ENCODE data around the gene DDX27. TPM values are rescaled to one million over a fixed set of nuclear protein-coding genes. Genes with fewer than 3 reads are reported as not detected.

DDX27 gene
- total RNA-seq, 1 donor from 2014 or later: 17.3 TPM

DNA sequence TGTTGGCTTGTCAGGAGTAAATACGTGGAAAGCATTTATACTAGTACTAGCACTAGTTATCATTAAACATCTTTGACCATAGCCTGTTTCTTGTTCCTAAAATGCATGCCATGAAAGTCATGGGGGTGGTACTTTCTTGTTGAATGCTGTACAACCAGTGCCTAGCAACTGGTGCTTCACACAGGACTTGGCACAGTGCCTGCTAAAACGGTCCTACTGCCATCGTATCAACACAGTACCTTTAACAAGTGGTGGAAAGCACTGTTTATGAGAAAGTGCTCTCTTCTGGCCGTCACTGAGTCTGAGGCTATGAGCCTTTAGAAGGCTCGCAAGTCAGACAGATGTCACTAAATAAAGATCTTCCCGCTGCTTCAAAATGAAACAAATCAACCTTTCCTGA is 37.0 kb downstream of the DDX27 start:
- no peak for DNase-seq (ENCODE audit: low spot score in 2 of 2)
- peaks cover 98 to 99% of the 10 kb centered on the region in 2 donors for H3K36me3 ChIP-seq
- H3K4me3 ChIP-seq: no peak overlapping the region
- no peak overlapping the region for H3K27ac ChIP-seq
- no peaks in the 10 kb centered on the region for H3K9me3 ChIP-seq
- H3K4me1 ChIP-seq: no peaks in the 10 kb centered on the region
- TF ChIP-seq, protein P1, sequence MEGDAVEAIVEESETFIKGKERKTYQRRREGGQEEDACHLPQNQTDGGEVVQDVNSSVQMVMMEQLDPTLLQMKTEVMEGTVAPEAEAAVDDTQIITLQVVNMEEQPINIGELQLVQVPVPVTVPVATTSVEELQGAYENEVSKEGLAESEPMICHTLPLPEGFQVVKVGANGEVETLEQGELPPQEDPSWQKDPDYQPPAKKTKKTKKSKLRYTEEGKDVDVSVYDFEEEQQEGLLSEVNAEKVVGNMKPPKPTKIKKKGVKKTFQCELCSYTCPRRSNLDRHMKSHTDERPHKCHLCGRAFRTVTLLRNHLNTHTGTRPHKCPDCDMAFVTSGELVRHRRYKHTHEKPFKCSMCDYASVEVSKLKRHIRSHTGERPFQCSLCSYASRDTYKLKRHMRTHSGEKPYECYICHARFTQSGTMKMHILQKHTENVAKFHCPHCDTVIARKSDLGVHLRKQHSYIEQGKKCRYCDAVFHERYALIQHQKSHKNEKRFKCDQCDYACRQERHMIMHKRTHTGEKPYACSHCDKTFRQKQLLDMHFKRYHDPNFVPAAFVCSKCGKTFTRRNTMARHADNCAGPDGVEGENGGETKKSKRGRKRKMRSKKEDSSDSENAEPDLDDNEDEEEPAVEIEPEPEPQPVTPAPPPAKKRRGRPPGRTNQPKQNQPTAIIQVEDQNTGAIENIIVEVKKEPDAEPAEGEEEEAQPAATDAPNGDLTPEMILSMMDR (IDR thresholded peaks at IDR 0.05): no peak
- no peaks in the 10 kb centered on the region for H3K27me3 ChIP-seq
- intact Hi-C loops (cut with DNase I): no loop called here

DNA sequence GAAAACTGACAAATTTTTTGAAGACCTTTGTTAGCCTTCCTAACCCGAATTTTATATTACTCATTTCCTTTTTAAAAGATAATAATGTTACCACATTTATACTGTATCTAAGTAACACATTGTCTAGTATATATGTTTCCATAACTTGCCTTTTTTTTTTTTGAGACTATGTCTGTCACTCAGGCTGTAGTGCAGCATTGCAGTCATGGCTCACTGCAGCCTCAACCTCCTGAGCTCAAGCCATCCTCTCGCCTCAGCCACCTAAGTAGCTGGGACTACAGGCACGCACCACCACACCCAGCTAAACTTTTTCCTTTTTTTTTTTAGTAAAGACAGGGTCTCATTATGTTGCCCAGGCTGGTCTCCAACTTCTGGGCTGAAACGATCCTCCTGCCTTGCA is 40.1 kb downstream of the DDX27 start:
- Histone ChIP-seq H3K4me1 (no peaks in the 10 kb centered on the region), H3K4me3 (no peak overlapping the region), H3K27me3 (no peaks in the 10 kb centered on the region), H3K27ac (no peak overlapping the region), H3K36me3 (peaks cover 98% of the 10 kb centered on the region in 2 donors), H3K9me3 (no peaks in the 10 kb centered on the region)
- no peak for DNase-seq (ENCODE audit: low spot score in 2 of 2)
- TF ChIP-seq, protein P1 (IDR thresholded peaks at IDR 0.05): no peak
- intact Hi-C loops (cut with DNase I): no loop called here

DNA sequence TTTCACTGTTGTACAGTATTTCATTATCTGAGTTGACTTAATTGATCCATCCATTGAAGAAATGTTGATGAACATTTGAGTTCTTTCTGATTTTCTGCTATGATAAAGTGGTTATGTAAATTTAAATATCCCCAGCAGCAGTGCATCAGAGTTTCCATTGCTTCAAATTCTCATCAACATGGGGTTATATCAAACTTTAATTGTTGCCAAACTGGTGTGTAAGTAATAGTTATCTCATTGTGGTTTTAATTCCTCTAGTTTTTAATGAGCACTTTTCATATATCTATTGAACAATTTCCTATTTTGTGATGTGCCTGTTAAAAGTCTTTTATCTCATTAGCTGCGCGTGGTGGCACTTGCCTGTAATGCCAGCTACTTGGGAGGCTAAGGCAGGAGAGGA is 40.6 kb downstream of the DDX27 start:
- intact Hi-C loops (cut with DNase I): no loop called here
- Histone ChIP-seq H3K4me3 (no peak overlapping the region), H3K36me3 (peaks cover 98% of the 10 kb centered on the region in 2 donors), H3K27ac (no peak overlapping the region), H3K4me1 (no peaks in the 10 kb centered on the region), H3K27me3 (no peaks in the 10 kb centered on the region), H3K9me3 (no peaks in the 10 kb centered on the region)
- no peak for DNase-seq (ENCODE audit: low spot score in 2 of 2)
- TF ChIP-seq, protein P1 (IDR thresholded peaks at IDR 0.05): no peak

DNA sequence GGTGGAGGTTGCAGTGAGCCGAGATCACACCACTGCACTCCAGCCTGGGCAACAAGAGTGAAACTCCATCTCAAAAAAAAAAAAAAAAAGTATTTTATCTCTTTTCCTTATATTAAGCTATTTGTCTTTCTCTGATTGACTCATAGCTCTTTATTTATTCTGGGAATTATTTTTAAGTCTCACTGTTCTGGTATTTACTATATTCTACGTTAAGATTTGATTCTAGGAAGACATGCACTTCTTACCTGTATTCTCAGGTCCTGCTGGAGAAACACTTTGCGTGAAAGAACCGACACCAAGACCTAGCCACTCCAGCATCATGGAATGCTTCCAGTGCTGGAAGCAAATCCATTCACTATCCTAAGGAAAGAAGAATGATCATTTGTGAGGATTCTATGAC is 41.0 kb downstream of the DDX27 start:
- DNase-seq (ENCODE audit: low spot score in 2 of 2): no peak
- H3K4me1 ChIP-seq: no peaks in the 10 kb centered on the region
- H3K36me3 ChIP-seq: peaks cover 98% of the 10 kb centered on the region in 2 donors
- H3K27me3 ChIP-seq: no peaks in the 10 kb centered on the region
- no peaks in the 10 kb centered on the region for H3K9me3 ChIP-seq
- intact Hi-C loops (cut with DNase I): no loop called here
- no peak overlapping the region for H3K4me3 ChIP-seq
- H3K27ac ChIP-seq: no peak overlapping the region
- TF ChIP-seq, protein P1 (IDR thresholded peaks at IDR 0.05): no peak

DNA sequence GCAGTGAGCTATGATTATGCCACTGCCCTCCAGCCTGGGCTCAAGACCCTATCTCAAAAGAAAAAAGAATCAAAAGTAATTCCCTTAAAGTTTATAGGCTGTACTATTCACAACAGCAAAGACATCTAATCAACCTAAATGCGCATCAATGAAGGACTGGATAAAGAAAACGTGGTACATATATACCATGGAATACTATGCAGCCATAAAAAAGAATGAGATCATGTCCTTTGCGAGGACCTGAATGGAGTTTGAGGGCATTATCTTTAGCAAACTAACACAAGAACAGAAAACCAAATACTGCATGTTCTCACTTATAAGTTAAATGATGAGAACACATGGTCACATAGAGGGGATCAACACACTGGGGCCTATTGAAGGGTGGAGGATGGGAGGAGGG is 42.0 kb downstream of the DDX27 start:
- Histone ChIP-seq H3K4me3 (no peak overlapping the region), H3K36me3 (peaks cover 92 to 96% of the 10 kb centered on the region in 2 donors), H3K4me1 (no peaks in the 10 kb centered on the region), H3K27ac (no peak overlapping the region), H3K9me3 (no peaks in the 10 kb centered on the region), H3K27me3 (no peaks in the 10 kb centered on the region)
- TF ChIP-seq, protein P1 (IDR thresholded peaks at IDR 0.05): no peak
- DNase-seq (ENCODE audit: low spot score in 2 of 2): no peak
- intact Hi-C loops (cut with DNase I): no loop called here

DNA sequence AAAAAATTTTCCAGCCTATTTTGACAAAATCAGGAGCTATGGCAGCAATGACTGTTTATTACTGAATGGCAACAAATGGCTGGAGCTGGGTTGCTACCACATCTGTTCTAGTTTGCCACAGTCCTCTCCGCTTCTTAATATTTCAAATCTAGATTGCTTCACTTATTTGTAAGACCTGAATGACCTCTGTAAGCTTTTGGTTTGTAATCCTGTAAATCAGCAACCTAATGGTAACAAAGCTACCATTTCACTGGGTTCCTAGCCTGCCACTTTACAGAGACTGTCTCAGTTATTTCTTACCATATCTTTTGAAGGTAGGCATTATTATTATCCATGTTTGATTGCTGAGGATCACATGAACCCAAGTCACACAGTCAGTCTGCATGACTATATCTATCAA is 43.2 kb downstream of the DDX27 start:
- Histone ChIP-seq H3K36me3 (peaks cover 80 to 83% of the 10 kb centered on the region in 2 donors), H3K27ac (no peak overlapping the region), H3K9me3 (no peaks in the 10 kb centered on the region), H3K4me1 (peaks cover 0 to 8% of the 10 kb centered on the region in 2 donors), H3K4me3 (no peak overlapping the region), H3K27me3 (no peaks in the 10 kb centered on the region)
- intact Hi-C loops (cut with DNase I): no loop called here
- TF ChIP-seq, protein P1 (IDR thresholded peaks at IDR 0.05): no peak
- DNase-seq (ENCODE audit: low spot score in 2 of 2): no peak

Measured in ascending aorta (tissue), 2 donors.